ENCODE measurements around the gene ROR2. TPM values are rescaled to one million over a fixed set of nuclear protein-coding genes. Genes with fewer than 3 reads are reported as not detected.
A peak's percentile ranks its signal among the peaks of the same experiment; 100 is the strongest.

Gene ROR2
- polyA plus RNA-seq, 6 donors from 2014 or later = 0.05 TPM; not detected in 5

- Mint-ChIP-seq H3K27me3 (peaks cover 0 to 17% (median 7%) of the 10 kb centered on the region in 3 donors), H3K4me1 (peaks cover 0 to 20% (median 12%) of the 10 kb centered on the region in 3 donors), H3K36me3 (peaks cover 0 to 8% of the 10 kb centered on the region in 2 donors), H3K4me3 (peak overlapping the region in 6 of 8 donors; percentile 9 to 51 (median 20)), H3K9me3 (peaks cover 0 to 16% (median 7%) of the 10 kb centered on the region in 7 donors), H3K27ac (peak overlapping the region in 3 of 6 donors; percentile 8 to 49 (median 28))
- DNase-seq = peak; percentile 53
- peak; percentile 93 to 94 for ATAC-seq (ENCODE audit: low read depth in 2 of 2)
These were observed 229.0 kb downstream of the ROR2 start for GRCh38 chr9:91720751-91721705.

- H3K9me3 Mint-ChIP-seq = peaks cover 0 to 21% (median 10%) of the 10 kb centered on the region in 7 donors
- ATAC-seq (ENCODE audit: low read depth in 2 of 2) (no peak), DNase-seq (no peak)
- H3K27ac Mint-ChIP-seq = no peak overlapping the region
- H3K27me3 Mint-ChIP-seq = peaks cover 0 to 17% (median 7%) of the 10 kb centered on the region in 3 donors
- peak overlapping the region in 2 of 8 donors; percentile 13 to 21 for H3K4me3 Mint-ChIP-seq
- H3K36me3 Mint-ChIP-seq = peaks cover 0 to 8% of the 10 kb centered on the region in 2 donors
- H3K4me1 Mint-ChIP-seq = peaks cover 0 to 20% (median 12%) of the 10 kb centered on the region in 3 donors
These were observed 229.7 kb downstream of the ROR2 start for GRCh38 chr9:91720313-91720712.

DNA sequence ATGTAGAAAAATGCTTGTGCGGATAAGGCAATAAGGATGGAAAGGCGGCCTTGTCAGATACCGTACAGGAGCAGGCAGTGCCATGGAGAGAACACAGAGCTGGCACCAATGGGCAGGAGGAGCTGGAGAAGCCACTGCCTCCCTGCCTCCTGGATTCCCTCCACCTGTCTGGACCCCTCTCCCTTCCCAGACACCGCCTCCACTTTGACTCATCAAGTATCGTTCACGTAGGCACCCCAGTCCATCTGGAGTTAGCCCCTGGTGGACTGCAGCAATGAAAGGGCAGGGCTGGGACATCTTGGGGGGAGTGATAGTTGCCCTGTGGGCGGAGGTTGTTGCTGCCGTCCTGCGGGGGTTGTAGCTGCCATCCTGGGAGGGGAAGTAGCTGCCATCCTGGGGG is 232.0 kb downstream of the ROR2 start:
- no peak for DNase-seq
- Mint-ChIP-seq H3K27me3 (peaks cover 0 to 17% (median 7%) of the 10 kb centered on the region in 3 donors), H3K36me3 (peaks cover 0 to 8% of the 10 kb centered on the region in 2 donors), H3K4me3 (peak overlapping the region in 1 of 8 donors; percentile 70), H3K4me1 (peaks cover 0 to 28% (median 12%) of the 10 kb centered on the region in 3 donors), H3K27ac (peak overlapping the region in 2 of 6 donors; percentile 32 to 72), H3K9me3 (peaks cover 0 to 21% (median 10%) of the 10 kb centered on the region in 7 donors)
- ATAC-seq (ENCODE audit: low read depth in 2 of 2) = no peak

DNA sequence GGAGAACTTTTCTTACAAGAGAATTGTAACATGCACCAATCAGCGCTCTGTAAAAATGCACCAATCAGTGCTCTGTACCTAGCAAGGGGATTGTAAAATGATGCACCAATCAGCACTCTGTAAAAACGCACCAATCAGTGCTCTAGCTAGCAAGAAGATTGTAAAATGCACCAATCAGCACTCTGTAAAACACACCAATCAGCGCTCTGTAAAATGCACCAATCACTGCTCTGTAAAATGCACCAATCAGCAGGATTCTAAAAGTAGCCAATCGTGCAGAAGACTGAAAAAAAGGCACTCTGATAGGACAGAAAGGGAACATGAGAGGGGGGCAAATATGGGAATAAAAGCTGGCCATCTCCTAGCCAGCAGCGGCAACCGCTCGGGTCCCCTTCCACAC is 233.2 kb downstream of the ROR2 start:
- peaks cover 0 to 28% (median 12%) of the 10 kb centered on the region in 3 donors for H3K4me1 Mint-ChIP-seq
- peaks cover 0 to 21% (median 10%) of the 10 kb centered on the region in 7 donors for H3K9me3 Mint-ChIP-seq
- peaks cover 0 to 17% (median 7%) of the 10 kb centered on the region in 3 donors for H3K27me3 Mint-ChIP-seq
- no peak overlapping the region for H3K4me3 Mint-ChIP-seq
- ATAC-seq (ENCODE audit: low read depth in 2 of 2) (no peak), DNase-seq (no peak)
- peak overlapping the region in 1 of 6 donors; percentile 75 for H3K27ac Mint-ChIP-seq
- peaks cover 0 to 8% of the 10 kb centered on the region in 2 donors for H3K36me3 Mint-ChIP-seq

- ATAC-seq (ENCODE audit: low read depth in 2 of 2) = no peak
- Mint-ChIP-seq H3K4me1 (peaks cover 0 to 26% (median 12%) of the 10 kb centered on the region in 3 donors), H3K27me3 (peaks cover 0 to 17% (median 7%) of the 10 kb centered on the region in 3 donors), H3K4me3 (no peak overlapping the region), H3K9me3 (peaks cover 0 to 21% (median 10%) of the 10 kb centered on the region in 7 donors), H3K36me3 (peaks cover 0 to 8% of the 10 kb centered on the region in 2 donors), H3K27ac (no peak overlapping the region)
- DNase-seq = no peak
These were observed 233.8 kb downstream of the ROR2 start for GRCh38 chr9:91716239-91716638.

- DNase-seq (no peak), ATAC-seq (ENCODE audit: low read depth in 2 of 2) (no peak)
- H3K27me3 Mint-ChIP-seq = peaks cover 0 to 17% (median 7%) of the 10 kb centered on the region in 3 donors
- peak overlapping the region in 4 of 8 donors; percentile 52 to 70 (median 64) for H3K4me3 Mint-ChIP-seq
- peaks cover 0 to 8% of the 10 kb centered on the region in 2 donors for H3K36me3 Mint-ChIP-seq
- H3K27ac Mint-ChIP-seq = no peak overlapping the region
- peaks cover 0 to 21% (median 10%) of the 10 kb centered on the region in 7 donors for H3K9me3 Mint-ChIP-seq
- peaks cover 0 to 15% (median 7%) of the 10 kb centered on the region in 3 donors for H3K4me1 Mint-ChIP-seq
These were observed 235.0 kb downstream of the ROR2 start for GRCh38 chr9:91714874-91715615.

DNA sequence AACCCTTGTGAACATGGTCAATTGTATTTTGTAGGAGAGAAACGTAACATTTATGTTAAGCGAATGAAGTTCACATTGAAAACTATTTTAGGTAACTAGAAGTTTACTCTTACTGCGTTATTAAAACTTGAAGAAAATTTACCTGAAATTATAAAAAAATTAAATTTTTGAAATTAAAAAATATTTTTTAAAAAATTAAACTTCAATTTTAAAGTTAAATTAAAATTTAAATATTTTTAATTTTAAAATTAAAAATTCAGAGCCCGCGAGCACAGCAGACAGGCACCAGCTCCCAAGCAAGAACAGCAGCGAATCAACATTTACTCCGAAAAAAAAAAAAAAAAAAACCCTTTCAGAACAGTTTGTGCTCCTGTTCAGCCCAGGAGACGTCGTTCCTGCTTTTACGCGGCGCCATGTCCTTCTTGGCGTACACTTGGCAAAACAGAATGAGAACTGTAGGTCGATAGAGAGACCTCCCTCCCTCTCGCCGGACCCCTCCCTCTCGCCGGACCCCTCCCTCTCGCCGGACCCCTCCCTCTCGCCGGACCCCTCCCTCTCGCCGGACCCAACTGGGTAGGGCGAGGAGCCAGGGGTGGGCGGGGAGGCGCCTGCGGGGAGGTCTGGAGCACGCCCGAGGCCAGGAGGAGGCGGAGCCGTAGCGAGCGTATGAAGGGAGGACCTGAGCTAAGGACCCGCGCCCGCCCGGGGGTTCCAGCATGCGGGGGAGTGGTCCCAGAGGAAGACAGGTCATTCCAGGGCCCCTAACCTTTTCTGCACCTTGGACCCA is 235.8 kb downstream of the ROR2 start:
- H3K9me3 Mint-ChIP-seq = peaks cover 0 to 21% (median 10%) of the 10 kb centered on the region in 7 donors
- DNase-seq = no peak
- peaks cover 0 to 17% (median 7%) of the 10 kb centered on the region in 3 donors for H3K27me3 Mint-ChIP-seq
- peak overlapping the region in 2 of 6 donors; percentile 24 to 63 for H3K27ac Mint-ChIP-seq
- H3K4me3 Mint-ChIP-seq = peak overlapping the region in 6 of 8 donors; percentile 10 to 70 (median 62)
- peaks cover 0 to 8% (median 0%) of the 10 kb centered on the region in 3 donors for H3K4me1 Mint-ChIP-seq
- ATAC-seq (ENCODE audit: low read depth in 2 of 2) = no peak
- H3K36me3 Mint-ChIP-seq = peaks cover 0 to 8% of the 10 kb centered on the region in 2 donors

DNA sequence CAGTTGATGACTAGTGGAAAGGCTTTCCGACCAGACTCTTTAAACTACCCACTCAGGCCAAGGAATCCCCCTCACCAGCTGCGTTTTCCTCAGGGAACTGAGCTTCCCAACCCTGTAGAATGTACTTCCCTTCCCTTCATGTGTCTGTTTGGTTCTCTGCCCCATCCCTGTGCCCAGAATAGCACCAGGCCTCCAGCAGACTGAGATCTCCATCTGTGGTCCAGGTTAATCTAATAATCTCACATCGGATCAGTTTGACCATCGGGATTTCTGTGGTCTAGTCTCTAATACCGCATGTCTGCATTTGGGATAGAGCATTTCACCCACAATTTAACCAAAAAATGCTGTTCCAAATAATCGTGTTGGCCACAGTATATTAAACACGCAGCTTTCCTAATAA is 237.2 kb downstream of the ROR2 start:
- DNase-seq (no peak), ATAC-seq (ENCODE audit: low read depth in 2 of 2) (no peak)
- H3K27me3 Mint-ChIP-seq = peaks cover 0 to 15% (median 7%) of the 10 kb centered on the region in 3 donors
- peaks cover 0 to 8% of the 10 kb centered on the region in 2 donors for H3K36me3 Mint-ChIP-seq
- peaks cover 0 to 21% (median 10%) of the 10 kb centered on the region in 7 donors for H3K9me3 Mint-ChIP-seq
- H3K27ac Mint-ChIP-seq = peak overlapping the region in 1 of 6 donors; percentile 21
- H3K4me3 Mint-ChIP-seq = peak overlapping the region in 3 of 8 donors; percentile 13 to 36 (median 30)
- peaks cover 0 to 8% (median 0%) of the 10 kb centered on the region in 3 donors for H3K4me1 Mint-ChIP-seq

GRCh38 chr9:91711755-91712601 is 238.1 kb downstream of the ROR2 start:
- DNase-seq (peak; percentile 76), ATAC-seq (ENCODE audit: low read depth in 2 of 2) (peak; percentile 98 to 99)
- H3K4me1 Mint-ChIP-seq = peaks cover 0 to 8% (median 0%) of the 10 kb centered on the region in 3 donors
- peaks cover 0 to 7% (median 6%) of the 10 kb centered on the region in 3 donors for H3K27me3 Mint-ChIP-seq
- H3K36me3 Mint-ChIP-seq = peaks cover 0 to 8% of the 10 kb centered on the region in 2 donors
- no peak overlapping the region for H3K4me3 Mint-ChIP-seq
- peaks cover 0 to 14% (median 10%) of the 10 kb centered on the region in 7 donors for H3K9me3 Mint-ChIP-seq
- H3K27ac Mint-ChIP-seq = no peak overlapping the region

- no peak for DNase-seq
- no peak overlapping the region for H3K27ac Mint-ChIP-seq
- H3K9me3 Mint-ChIP-seq = peaks cover 5 to 19% (median 11%) of the 10 kb centered on the region in 7 donors
- peaks cover 0 to 8% (median 0%) of the 10 kb centered on the region in 3 donors for H3K4me1 Mint-ChIP-seq
- no peak for ATAC-seq (ENCODE audit: low read depth in 2 of 2)
- H3K36me3 Mint-ChIP-seq = peaks cover 0 to 7% of the 10 kb centered on the region in 2 donors
- no peaks in the 10 kb centered on the region for H3K27me3 Mint-ChIP-seq
- H3K4me3 Mint-ChIP-seq = no peak overlapping the region
These were observed 239.9 kb downstream of the ROR2 start for GRCh38 chr9:91710158-91710557.

GRCh38 chr9:91705386-91705785 is 244.6 kb downstream of the ROR2 start:
- DNase-seq (no peak), ATAC-seq (ENCODE audit: low read depth in 2 of 2) (no peak)
- Mint-ChIP-seq H3K27me3 (peaks cover 7 to 9% (median 8%) of the 10 kb centered on the region in 3 donors), H3K27ac (no peak overlapping the region), H3K4me1 (no peaks in the 10 kb centered on the region), H3K9me3 (peaks cover 6 to 34% (median 26%) of the 10 kb centered on the region in 7 donors), H3K4me3 (no peak overlapping the region), H3K36me3 (peaks cover 0 to 10% of the 10 kb centered on the region in 2 donors)

Measured in naive B cell (primary cell).